Measurements from ENCODE around the gene CEP126. TPM values are rescaled to one million over a fixed set of nuclear protein-coding genes. Genes with fewer than 3 reads are reported as not detected.

Gene CEP126
- total and polyA plus RNA-seq, 8 donors = 1.1 to 52.5 (median 2.2) TPM

DNA sequence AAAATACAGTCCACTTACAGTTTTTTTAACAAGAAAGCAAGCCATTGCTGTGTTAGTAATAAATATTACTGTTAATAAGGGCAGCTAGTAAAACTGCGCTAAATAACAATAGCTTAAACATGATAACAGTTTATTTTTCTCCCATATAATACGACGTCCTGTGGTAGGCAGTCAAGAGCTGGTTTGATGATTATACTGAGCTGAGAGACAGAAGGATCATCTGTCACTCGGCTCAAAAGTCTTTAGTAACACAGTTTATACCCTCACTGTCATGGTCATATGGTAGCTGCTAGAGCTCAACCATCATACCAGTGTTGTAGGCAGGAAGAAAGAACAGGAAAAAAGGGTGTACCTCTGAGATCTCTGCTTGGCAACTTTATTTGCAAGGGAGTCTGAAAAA is 30.6 kb downstream of the CEP126 start:
- intact Hi-C loops (cut with DNase I; ENCODE audit: low total_unique reads) = no loop called here
- no peak overlapping the region for H3K4me3 ChIP-seq
- no peaks in the 10 kb centered on the region for H3K27me3 ChIP-seq
- no peak overlapping the region for H3K27ac ChIP-seq
- H3K9me3 ChIP-seq = no peaks in the 10 kb centered on the region
- 73 to 83% (median 78%) methylated on average over 4 of the region's 4 CpGs for WGBS, 5 donors
- no peak for DNase-seq
- no peak for TF ChIP-seq EP300 (IDR thresholded peaks at IDR 0.05)
- TF ChIP-seq POLR2AphosphoS5 (IDR thresholded peaks at IDR 0.05) = no peak
- TF ChIP-seq POLR2A (IDR thresholded peaks at IDR 0.05) = no peak
- TF ChIP-seq, protein P1, sequence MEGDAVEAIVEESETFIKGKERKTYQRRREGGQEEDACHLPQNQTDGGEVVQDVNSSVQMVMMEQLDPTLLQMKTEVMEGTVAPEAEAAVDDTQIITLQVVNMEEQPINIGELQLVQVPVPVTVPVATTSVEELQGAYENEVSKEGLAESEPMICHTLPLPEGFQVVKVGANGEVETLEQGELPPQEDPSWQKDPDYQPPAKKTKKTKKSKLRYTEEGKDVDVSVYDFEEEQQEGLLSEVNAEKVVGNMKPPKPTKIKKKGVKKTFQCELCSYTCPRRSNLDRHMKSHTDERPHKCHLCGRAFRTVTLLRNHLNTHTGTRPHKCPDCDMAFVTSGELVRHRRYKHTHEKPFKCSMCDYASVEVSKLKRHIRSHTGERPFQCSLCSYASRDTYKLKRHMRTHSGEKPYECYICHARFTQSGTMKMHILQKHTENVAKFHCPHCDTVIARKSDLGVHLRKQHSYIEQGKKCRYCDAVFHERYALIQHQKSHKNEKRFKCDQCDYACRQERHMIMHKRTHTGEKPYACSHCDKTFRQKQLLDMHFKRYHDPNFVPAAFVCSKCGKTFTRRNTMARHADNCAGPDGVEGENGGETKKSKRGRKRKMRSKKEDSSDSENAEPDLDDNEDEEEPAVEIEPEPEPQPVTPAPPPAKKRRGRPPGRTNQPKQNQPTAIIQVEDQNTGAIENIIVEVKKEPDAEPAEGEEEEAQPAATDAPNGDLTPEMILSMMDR (IDR thresholded peaks at IDR 0.05) = no peak
- H3K4me1 ChIP-seq = no peaks in the 10 kb centered on the region
- peaks cover 0 to 5% (median 0%) of the 10 kb centered on the region in 4 donors for H3K36me3 ChIP-seq

DNA sequence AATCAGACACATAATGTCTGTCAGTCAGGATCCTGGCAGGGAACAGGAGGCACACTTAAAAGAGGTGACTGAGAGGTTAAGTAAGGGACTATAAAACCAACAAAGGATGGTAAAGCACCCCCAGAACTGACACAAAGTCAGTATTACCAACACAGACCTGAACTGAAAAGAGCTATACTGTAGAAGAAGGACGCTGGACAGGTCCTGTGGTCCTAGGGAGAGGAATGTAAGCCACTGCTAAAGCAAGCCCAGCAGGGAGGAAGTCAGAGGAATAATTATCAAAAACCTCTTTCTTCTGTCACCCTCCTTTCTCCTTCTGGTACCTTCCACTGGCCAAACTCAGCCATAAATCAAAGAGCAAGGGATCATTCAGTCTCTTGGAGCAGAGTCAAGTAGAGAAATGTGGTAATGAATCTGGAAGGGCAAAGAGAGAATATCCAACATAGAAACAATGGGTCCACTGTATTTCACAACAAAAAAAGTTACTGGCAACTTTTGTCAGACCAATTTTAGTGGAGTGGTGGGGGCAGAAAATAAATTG is 34.9 kb downstream of the CEP126 start:
- no peaks in the 10 kb centered on the region for H3K9me3 ChIP-seq
- H3K4me3 ChIP-seq = no peak overlapping the region
- H3K4me1 ChIP-seq = no peaks in the 10 kb centered on the region
- no peak overlapping the region for H3K27ac ChIP-seq
- H3K27me3 ChIP-seq = no peaks in the 10 kb centered on the region
- WGBS, 5 donors = 45 to 73% (median 52%) methylated on average over 1 of the region's 1 CpG
- H3K36me3 ChIP-seq = peaks cover 0 to 5% (median 0%) of the 10 kb centered on the region in 4 donors
- DNase-seq = no peak
- TF ChIP-seq EP300 (IDR thresholded peaks at IDR 0.05) (no peak), POLR2AphosphoS5 (IDR thresholded peaks at IDR 0.05) (no peak), POLR2A (IDR thresholded peaks at IDR 0.05) (no peak)
- TF ChIP-seq, protein P1 (IDR thresholded peaks at IDR 0.05) = no peak
- intact Hi-C loops (cut with DNase I; ENCODE audit: low total_unique reads) = no loop called here

DNA sequence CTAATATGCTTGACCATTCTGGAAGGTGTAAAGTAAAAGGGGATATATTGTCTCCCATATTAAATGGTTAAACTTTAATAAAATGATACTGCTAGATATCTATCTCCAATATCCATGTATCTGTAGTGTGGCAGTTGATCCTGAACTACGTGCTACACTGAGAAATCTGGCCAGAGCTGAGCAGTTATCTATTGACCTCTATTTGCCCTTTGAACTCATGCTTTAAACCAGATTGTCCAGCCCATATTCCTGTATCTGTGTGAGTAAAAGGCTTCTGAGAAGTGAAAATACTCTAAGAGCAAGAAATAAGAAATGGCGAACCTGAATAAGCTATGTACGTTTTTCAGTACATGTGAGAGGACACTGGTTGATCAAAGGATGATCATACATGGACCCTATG is 40.5 kb downstream of the CEP126 start:
- no peak for DNase-seq
- intact Hi-C loops (cut with DNase I; ENCODE audit: low total_unique reads) = no loop called here
- Histone ChIP-seq H3K4me1 (no peaks in the 10 kb centered on the region), H3K4me3 (no peak overlapping the region), H3K36me3 (peaks cover 0 to 14% (median 4%) of the 10 kb centered on the region in 4 donors), H3K9me3 (no peaks in the 10 kb centered on the region), H3K27ac (no peak overlapping the region), H3K27me3 (no peaks in the 10 kb centered on the region)
- TF ChIP-seq, protein P1 (IDR thresholded peaks at IDR 0.05) = no peak
- TF ChIP-seq POLR2AphosphoS5 (IDR thresholded peaks at IDR 0.05) = no peak
- no peak for TF ChIP-seq EP300 (IDR thresholded peaks at IDR 0.05)
- no peak for TF ChIP-seq POLR2A (IDR thresholded peaks at IDR 0.05)
- WGBS, 5 donors = 64 to 77% (median 69%) methylated on average over 3 of the region's 3 CpGs

DNA sequence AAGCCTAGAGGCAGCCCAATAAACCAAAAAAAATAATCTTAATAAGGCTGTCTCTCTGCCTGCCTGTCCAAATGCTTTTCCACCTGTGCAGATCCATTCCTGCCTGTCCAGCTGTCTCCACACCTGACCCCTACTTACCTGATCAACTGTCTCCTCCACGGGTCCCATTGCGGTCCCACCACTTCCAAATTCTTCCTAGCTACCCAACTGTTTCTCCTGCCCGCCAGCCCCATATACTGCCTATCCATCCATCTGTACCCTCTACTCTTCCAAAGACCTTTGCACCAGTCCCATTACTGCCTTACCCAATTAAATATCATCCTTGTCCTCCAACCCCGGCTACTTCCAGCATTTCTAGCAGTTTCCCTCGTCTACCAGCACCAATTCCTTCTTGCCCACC is 40.9 kb downstream of the CEP126 start:
- Histone ChIP-seq H3K4me3 (no peak overlapping the region), H3K9me3 (no peaks in the 10 kb centered on the region), H3K36me3 (peaks cover 0 to 14% (median 4%) of the 10 kb centered on the region in 4 donors), H3K27ac (no peak overlapping the region), H3K4me1 (no peaks in the 10 kb centered on the region), H3K27me3 (no peaks in the 10 kb centered on the region)
- intact Hi-C loops (cut with DNase I; ENCODE audit: low total_unique reads) = no loop called here
- TF ChIP-seq EP300 (IDR thresholded peaks at IDR 0.05) = no peak
- no peak for TF ChIP-seq POLR2AphosphoS5 (IDR thresholded peaks at IDR 0.05)
- no peak for TF ChIP-seq POLR2A (IDR thresholded peaks at IDR 0.05)
- TF ChIP-seq, protein P1 (IDR thresholded peaks at IDR 0.05) = no peak
- 87 to 94% (median 89%) methylated on average over 5 of the region's 5 CpGs for WGBS, 5 donors
- no peak for DNase-seq

All from stomach (tissue), 9 donors.